Chondrocyte (in vitro differentiated cells): ENCODE data around the gene SYVN1. TPM values are rescaled to one million over a fixed set of nuclear protein-coding genes. Genes with fewer than 3 reads are reported as not detected.
A peak's percentile ranks its signal among the peaks of the same experiment; 100 is the strongest.

ENCODE experiments used
- DNase-seq: peaks from one replicate; pipeline ENCODE4 v3.0.0; 2021; ENCODE audit warnings: mixed read lengths, low spot score
- H3K27ac Mint-ChIP-seq: one replicate; pipeline ENCODE4 v1.8.0; 2021; ENCODE audit warnings: mild to moderate bottlenecking, moderate library complexity, mixed read lengths; ENCODE audit not compliant: unreplicated experiment
- H3K27me3 Mint-ChIP-seq: 2 replicates; pipeline ENCODE4 v1.8.0; 2021; ENCODE audit warnings: low read depth, mixed read lengths
- H3K36me3 Mint-ChIP-seq: 2 replicates; pipeline ENCODE4 v1.8.0; 2021; ENCODE audit warnings: low read depth, mixed read lengths
- H3K4me1 Mint-ChIP-seq: 2 replicates; pipeline ENCODE4 v1.8.0; 2021; ENCODE audit warnings: low read depth, mild to moderate bottlenecking, mixed read lengths
- H3K4me3 Mint-ChIP-seq: one replicate; pipeline ENCODE4 v1.8.0; 2021; ENCODE audit warnings: mild to moderate bottlenecking, moderate library complexity, mixed read lengths; ENCODE audit not compliant: unreplicated experiment
- H3K9me3 Mint-ChIP-seq: 2 replicates; pipeline ENCODE4 v1.8.0; 2021; ENCODE audit warnings: low read depth, mixed read lengths
- total RNA-seq: library from RNA; stranded (reverse); gene quantifications from 3 replicates; pipeline ENCODE4 v1.2.1, GENCODE V29; 2021
- TF ChIP-seq, protein P1 (sequence below): fragments of 200-600 bp; sonication (generic); IDR thresholded peaks from 2 replicates; pipeline ENCODE4 v1.5.0; 2021; ENCODE audit warnings: antibody characterized with exemption, mild to moderate bottlenecking, moderate library complexity

The SYVN1 gene
- total RNA-seq, 1 donor from 2014 or later: 53.5 TPM

DNA sequence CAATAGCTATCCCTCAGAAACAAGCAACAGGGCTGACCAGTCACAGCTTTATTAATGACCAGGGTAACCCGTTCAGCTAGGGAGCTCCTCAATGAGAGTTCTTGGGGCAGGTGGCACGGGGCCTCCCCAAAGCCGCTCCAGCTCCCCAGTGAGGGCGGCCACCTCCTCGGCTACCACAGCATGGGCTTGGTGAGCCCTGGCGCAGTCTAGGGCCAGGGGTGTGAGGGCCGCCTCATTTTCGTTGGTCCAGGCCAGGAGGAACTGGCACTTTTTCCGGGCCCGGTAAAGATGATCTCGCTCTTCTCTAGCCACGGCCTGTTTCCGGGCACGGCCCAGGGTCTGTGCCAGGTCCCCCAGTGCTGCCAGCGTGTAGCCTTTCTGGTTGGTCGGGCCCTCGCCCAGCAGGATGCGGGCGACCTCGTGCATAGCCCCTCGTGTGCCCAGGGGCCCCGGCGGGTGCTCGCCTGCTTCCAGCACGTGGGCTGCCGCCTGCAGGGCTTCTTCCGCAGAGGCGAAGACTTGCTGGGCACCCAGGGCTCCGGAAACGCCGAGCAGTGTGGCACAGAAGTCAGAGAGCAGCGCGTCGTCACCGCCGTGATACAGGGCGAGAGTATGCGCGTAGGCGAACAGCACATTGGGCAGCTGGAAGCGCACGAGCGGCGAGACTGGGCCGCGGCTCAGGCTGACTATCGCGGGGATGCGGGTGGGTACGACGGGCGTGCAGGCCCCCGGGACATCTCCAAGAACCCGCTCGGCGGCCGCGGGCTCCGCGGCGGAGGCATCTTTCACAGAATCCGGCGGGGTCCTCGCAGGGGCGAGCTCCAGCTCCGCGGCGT is 17.7 kb downstream of the SYVN1 start:
- Mint-ChIP-seq H3K27ac (peak overlapping the region; percentile 83), H3K4me1 (peaks cover 45% of the 10 kb centered on the region), H3K9me3 (no peaks in the 10 kb centered on the region), H3K36me3 (peaks cover 8% of the 10 kb centered on the region), H3K27me3 (no peaks in the 10 kb centered on the region), H3K4me3 (peak overlapping the region; percentile 84)
- peak; percentile 91 for DNase-seq
- TF ChIP-seq, protein P1, sequence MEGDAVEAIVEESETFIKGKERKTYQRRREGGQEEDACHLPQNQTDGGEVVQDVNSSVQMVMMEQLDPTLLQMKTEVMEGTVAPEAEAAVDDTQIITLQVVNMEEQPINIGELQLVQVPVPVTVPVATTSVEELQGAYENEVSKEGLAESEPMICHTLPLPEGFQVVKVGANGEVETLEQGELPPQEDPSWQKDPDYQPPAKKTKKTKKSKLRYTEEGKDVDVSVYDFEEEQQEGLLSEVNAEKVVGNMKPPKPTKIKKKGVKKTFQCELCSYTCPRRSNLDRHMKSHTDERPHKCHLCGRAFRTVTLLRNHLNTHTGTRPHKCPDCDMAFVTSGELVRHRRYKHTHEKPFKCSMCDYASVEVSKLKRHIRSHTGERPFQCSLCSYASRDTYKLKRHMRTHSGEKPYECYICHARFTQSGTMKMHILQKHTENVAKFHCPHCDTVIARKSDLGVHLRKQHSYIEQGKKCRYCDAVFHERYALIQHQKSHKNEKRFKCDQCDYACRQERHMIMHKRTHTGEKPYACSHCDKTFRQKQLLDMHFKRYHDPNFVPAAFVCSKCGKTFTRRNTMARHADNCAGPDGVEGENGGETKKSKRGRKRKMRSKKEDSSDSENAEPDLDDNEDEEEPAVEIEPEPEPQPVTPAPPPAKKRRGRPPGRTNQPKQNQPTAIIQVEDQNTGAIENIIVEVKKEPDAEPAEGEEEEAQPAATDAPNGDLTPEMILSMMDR: no peak

DNA sequence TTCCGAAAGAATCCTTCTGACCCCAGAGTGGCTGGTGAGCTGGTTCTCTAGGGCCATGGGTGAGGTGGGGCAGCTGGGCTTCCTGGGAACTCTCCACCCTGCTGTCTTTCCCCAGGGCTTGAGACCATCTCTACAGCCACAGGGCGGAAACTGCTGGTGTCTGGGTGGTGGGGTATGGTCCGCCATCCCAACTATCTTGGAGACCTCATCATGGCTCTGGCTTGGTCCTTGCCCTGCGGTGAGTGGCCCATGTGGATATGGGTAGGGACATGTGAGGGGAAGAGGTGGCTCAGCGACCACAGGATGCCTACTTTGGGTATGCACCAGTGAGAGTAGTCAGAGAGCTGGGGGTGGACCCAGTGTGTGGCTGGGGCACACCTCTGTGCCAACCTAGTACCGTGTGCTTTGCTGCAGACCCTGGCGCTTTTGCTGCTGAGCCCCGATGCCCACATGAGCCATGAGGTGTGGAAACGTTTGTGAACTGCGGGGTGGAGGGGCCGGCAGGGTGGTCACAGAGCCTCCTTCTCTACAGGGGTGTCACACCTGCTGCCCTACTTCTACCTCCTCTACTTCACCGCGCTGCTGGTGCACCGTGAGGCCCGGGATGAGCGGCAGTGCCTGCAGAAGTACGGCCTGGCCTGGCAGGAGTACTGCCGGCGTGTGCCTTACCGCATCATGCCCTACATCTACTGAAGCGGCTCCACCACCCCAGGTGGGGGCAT is 18.8 kb downstream of the SYVN1 start:
- Mint-ChIP-seq H3K36me3 (peaks cover 5% of the 10 kb centered on the region), H3K9me3 (no peaks in the 10 kb centered on the region), H3K27me3 (no peaks in the 10 kb centered on the region), H3K27ac (peak overlapping the region; percentile 36), H3K4me1 (peaks cover 40% of the 10 kb centered on the region), H3K4me3 (peak overlapping the region; percentile 12)
- TF ChIP-seq, protein P1: no peak
- no peak for DNase-seq

DNA sequence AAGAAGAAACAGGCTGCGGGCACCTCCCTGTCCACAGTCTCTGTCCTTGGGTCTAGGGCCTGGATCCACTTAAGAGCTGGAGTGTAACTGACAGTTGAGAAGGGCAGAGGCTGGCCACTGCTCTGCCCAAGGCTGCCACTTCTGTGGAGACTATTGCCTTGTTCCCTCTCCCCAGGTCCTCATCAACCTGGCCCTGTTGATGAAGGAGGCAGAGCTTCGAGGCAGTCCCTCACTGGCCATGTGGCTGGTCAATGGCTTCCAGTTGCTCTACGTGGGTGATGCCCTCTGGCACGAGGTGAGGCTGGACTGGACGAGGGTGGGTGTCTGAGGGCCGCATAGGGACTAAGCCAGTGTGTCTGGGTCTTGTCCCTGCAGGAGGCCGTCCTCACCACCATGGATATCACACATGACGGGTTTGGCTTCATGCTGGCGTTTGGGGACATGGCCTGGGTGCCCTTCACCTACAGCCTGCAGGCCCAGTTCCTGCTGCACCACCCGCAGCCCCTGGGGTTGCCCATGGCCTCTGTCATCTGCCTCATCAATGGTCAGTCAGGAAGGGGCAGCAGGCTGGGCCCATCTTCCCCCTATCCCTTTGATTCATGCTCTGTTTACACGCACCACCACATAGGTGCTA is 19.7 kb downstream of the SYVN1 start:
- no peak overlapping the region for H3K27ac Mint-ChIP-seq
- H3K9me3 Mint-ChIP-seq: no peaks in the 10 kb centered on the region
- peaks cover 36% of the 10 kb centered on the region for H3K4me1 Mint-ChIP-seq
- no peak for DNase-seq
- peaks cover 5% of the 10 kb centered on the region for H3K36me3 Mint-ChIP-seq
- no peaks in the 10 kb centered on the region for H3K27me3 Mint-ChIP-seq
- TF ChIP-seq, protein P1: no peak
- H3K4me3 Mint-ChIP-seq: no peak overlapping the region

DNA sequence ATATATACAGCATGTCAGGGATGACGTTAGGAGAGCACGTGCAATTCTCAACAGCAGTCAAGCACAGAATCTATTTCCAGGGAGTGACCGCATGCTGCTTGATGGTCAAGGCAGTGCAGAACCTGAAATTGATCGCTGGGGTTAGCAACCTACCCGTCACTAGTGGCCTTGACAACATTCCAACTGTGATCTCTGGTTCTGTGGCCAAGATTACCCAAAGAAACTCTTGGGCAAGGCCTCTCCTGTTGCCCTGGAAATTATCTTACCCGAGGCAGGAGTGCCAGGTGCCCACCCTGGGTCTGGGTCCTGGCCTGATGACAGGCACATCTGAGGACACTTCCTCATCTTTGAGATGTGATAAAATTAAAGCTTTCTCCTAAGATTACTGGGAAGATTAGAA is 20.5 kb downstream of the SYVN1 start:
- no peak for DNase-seq
- H3K27ac Mint-ChIP-seq: peak overlapping the region; percentile 9
- peaks cover 5% of the 10 kb centered on the region for H3K36me3 Mint-ChIP-seq
- no peaks in the 10 kb centered on the region for H3K27me3 Mint-ChIP-seq
- no peak overlapping the region for H3K4me3 Mint-ChIP-seq
- TF ChIP-seq, protein P1: no peak
- H3K4me1 Mint-ChIP-seq: peaks cover 36% of the 10 kb centered on the region
- H3K9me3 Mint-ChIP-seq: no peaks in the 10 kb centered on the region

DNA sequence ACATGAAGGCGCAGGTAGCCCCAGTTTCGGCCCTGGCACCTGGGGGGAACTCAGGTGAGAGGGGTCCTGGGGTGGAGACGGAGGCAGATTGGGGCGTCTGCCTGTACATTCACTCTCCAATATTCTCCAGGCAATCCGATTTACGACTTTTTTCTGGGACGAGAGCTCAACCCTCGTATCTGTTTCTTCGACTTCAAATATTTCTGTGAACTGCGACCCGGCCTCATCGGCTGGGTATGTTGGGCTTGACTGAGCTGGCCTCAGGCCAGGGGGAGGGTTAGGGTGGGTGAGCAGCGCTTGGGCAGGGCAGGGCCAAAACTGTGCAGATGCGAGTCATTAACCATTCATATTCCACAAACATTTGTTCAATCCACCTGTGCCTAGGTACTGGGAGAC is 21.0 kb downstream of the SYVN1 start:
- Mint-ChIP-seq H3K4me1 (peaks cover 36% of the 10 kb centered on the region), H3K27me3 (no peaks in the 10 kb centered on the region), H3K27ac (no peak overlapping the region), H3K4me3 (peak overlapping the region; percentile 86), H3K36me3 (peaks cover 3% of the 10 kb centered on the region), H3K9me3 (no peaks in the 10 kb centered on the region)
- TF ChIP-seq, protein P1: no peak
- DNase-seq: no peak
